ENCODE results near the gene NPAS3.

NPAS3 gene

GRCh38 chr14:33065634-33066033 is 127.0 kb downstream of the NPAS3 start:
- Histone ChIP-seq H3K4me3 (ENCODE audit: low read length, poor library complexity, severe bottlenecking) (no peak overlapping the region), H3K79me2 (ENCODE audit: insufficient read depth, low read length) (no peaks in the 10 kb centered on the region)
- TF ChIP-seq CTCF (conservative IDR thresholded peaks at IDR 0.05; ENCODE audit: low read length) (no peak), EZH2phosphoT487 (IDR thresholded peaks at IDR 0.05; ENCODE audit: borderline replicate concordance) (no peak)

GRCh38 chr14:33068040-33068439 is 129.4 kb downstream of the NPAS3 start:
- TF ChIP-seq EZH2phosphoT487 (IDR thresholded peaks at IDR 0.05; ENCODE audit: borderline replicate concordance) (no peak), CTCF (conservative IDR thresholded peaks at IDR 0.05; ENCODE audit: low read length) (no peak)
- H3K36me3 ChIP-seq (ENCODE audit: insufficient read depth, low read length) = no peaks in the 10 kb centered on the region
- no peak overlapping the region for H3K9ac ChIP-seq (ENCODE audit: low read depth, low read length, poor library complexity, severe bottlenecking)
- H2AFZ ChIP-seq (ENCODE audit: low read length) = no peak overlapping the region
- no peaks in the 10 kb centered on the region for H3F3A ChIP-seq (ENCODE audit: low read depth)
- no peaks in the 10 kb centered on the region for H3K4me1 ChIP-seq (ENCODE audit: insufficient read depth, low read length, poor library complexity, severe bottlenecking)
- no peaks in the 10 kb centered on the region for H3K9me3 ChIP-seq (ENCODE audit: insufficient read depth, low read depth, low read length)
- no peaks in the 10 kb centered on the region for H3K79me2 ChIP-seq (ENCODE audit: insufficient read depth, low read length)
- no peak overlapping the region for H3K4me2 ChIP-seq (ENCODE audit: low read depth, low read length, poor library complexity, severe bottlenecking)
- H3K27me3 ChIP-seq (ENCODE audit: insufficient read depth, low read length, poor library complexity, severe bottlenecking) = no peaks in the 10 kb centered on the region
- H4K20me1 ChIP-seq (ENCODE audit: insufficient read depth, low read length, poor library complexity, severe bottlenecking) = peaks cover 2% of the 10 kb centered on the region
- H3K4me3 ChIP-seq (ENCODE audit: low read length, poor library complexity, severe bottlenecking) = no peak overlapping the region
- no peaks in the 10 kb centered on the region for H3K9me2 ChIP-seq (replicated peaks; ENCODE audit: low read depth, low read length)

More at GRCh38 chr14:33065634-33066033, 127.0 kb downstream of the NPAS3 start:
- H3F3A ChIP-seq (ENCODE audit: low read depth) = no peaks in the 10 kb centered on the region
- no peak overlapping the region for H3K9ac ChIP-seq (ENCODE audit: low read depth, low read length, poor library complexity, severe bottlenecking)
- no peak overlapping the region for H3K4me2 ChIP-seq (ENCODE audit: low read depth, low read length, poor library complexity, severe bottlenecking)
- no peaks in the 10 kb centered on the region for H3K4me1 ChIP-seq (ENCODE audit: insufficient read depth, low read length, poor library complexity, severe bottlenecking)
- no peaks in the 10 kb centered on the region for H4K20me1 ChIP-seq (ENCODE audit: insufficient read depth, low read length, poor library complexity, severe bottlenecking)
- H2AFZ ChIP-seq (ENCODE audit: low read length) = no peak overlapping the region
- H3K9me3 ChIP-seq (ENCODE audit: insufficient read depth, low read depth, low read length) = no peaks in the 10 kb centered on the region
- H3K36me3 ChIP-seq (ENCODE audit: insufficient read depth, low read length) = no peaks in the 10 kb centered on the region
- H3K9me2 ChIP-seq (replicated peaks; ENCODE audit: low read depth, low read length) = no peaks in the 10 kb centered on the region
- H3K27me3 ChIP-seq (ENCODE audit: insufficient read depth, low read length, poor library complexity, severe bottlenecking) = no peaks in the 10 kb centered on the region

- TF ChIP-seq CTCF (conservative IDR thresholded peaks at IDR 0.05; ENCODE audit: low read length) = no peak
- TF ChIP-seq EZH2phosphoT487 (IDR thresholded peaks at IDR 0.05; ENCODE audit: borderline replicate concordance) = no peak
- Histone ChIP-seq H3K9me2 (replicated peaks; ENCODE audit: low read depth, low read length) (no peaks in the 10 kb centered on the region), H3K36me3 (ENCODE audit: insufficient read depth, low read length) (no peaks in the 10 kb centered on the region), H3K9me3 (ENCODE audit: insufficient read depth, low read depth, low read length) (no peaks in the 10 kb centered on the region), H3K4me1 (ENCODE audit: insufficient read depth, low read length, poor library complexity, severe bottlenecking) (no peaks in the 10 kb centered on the region), H4K20me1 (ENCODE audit: insufficient read depth, low read length, poor library complexity, severe bottlenecking) (peaks cover 2% of the 10 kb centered on the region), H2AFZ (ENCODE audit: low read length) (no peak overlapping the region), H3K79me2 (ENCODE audit: insufficient read depth, low read length) (no peaks in the 10 kb centered on the region), H3K4me3 (ENCODE audit: low read length, poor library complexity, severe bottlenecking) (no peak overlapping the region), H3F3A (ENCODE audit: low read depth) (no peaks in the 10 kb centered on the region), H3K4me2 (ENCODE audit: low read depth, low read length, poor library complexity, severe bottlenecking) (no peak overlapping the region), H3K27me3 (ENCODE audit: insufficient read depth, low read length, poor library complexity, severe bottlenecking) (no peaks in the 10 kb centered on the region), H3K9ac (ENCODE audit: low read depth, low read length, poor library complexity, severe bottlenecking) (no peak overlapping the region)
Measured at GRCh38 chr14:33068626-33069025, 129.9 kb downstream of the NPAS3 start.

Measured in Loucy (cell line).